ENCODE data around the gene GDI1. TPM values are rescaled to one million over a fixed set of nuclear protein-coding genes. Genes with fewer than 3 reads are reported as not detected.
A peak's percentile ranks its signal among the peaks of the same experiment; 100 is the strongest.

GDI1 gene
- polyA plus RNA-seq, 2 of the 4 experiments (the other 2 are of a cell fraction): 124 to 128 TPM

DNA sequence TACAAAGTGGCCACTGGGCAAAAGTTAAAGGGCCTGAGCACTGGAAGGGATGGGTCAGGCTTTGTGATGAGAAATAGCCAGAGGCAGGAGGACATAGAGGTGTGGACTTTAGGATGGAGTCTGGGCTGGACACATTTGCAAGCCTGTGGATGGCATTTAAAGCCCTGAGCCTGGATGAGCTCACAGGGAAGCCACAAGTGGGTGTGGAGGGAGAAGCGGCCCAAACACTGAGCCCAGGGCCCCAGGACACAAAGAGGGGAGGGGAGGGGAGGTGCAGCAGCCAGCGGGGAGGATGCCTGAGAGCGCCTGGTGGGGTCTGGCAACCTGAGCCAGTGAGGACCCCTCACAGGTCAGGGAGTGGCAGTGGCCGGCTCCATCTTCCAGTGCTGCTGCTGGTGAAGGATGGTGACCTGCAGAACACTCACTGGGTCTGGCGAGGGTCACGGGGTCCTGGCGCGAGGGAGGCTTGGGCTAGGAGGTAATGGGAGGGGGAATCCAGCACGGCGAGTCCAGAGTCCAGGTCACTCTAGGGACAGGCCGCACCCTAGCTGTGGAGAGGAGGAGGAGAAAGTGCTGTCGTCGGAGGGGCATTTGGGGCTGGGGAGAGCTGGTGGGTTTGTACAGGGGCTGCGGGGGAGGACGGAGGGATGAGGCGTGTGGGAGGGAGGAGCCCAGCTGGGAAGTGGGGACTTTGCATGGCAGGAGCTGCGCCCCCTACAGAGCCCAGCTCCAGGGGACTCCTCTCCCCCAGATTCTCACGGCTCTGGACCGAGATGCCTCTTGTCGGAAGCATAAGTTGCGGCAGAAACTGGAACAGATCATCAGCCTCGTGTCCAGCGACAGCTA lies 35.1 kb downstream of the GDI1 start:
- no peaks in the 10 kb centered on the region for H3K9me3 ChIP-seq
- DNase-seq (ENCODE audit: low read depth in 1 of 2, low spot score in 1 of 2) (no peak), ATAC-seq (0 out of 6 replicates have a peak, but pooled peaks of 1 of the 2 experiments have one; percentile 15), FAIRE-seq (no peak)
- no peaks in the 10 kb centered on the region for H3K4me1 ChIP-seq
- 92% methylated on average over 21 of the region's 23 CpGs for WGBS (ENCODE audit: missing lambda C conversion rate)
- CTCF ChIA-PET: no interaction called here
- TF ChIP-seq HDAC2 (IDR thresholded peaks at IDR 0.05) (no peak), PHF8 (IDR thresholded peaks at IDR 0.05; ENCODE audit: borderline replicate concordance, low read depth) (no peak), BHLHE40 (IDR thresholded peaks at IDR 0.05; ENCODE audit: low read depth, low read length) (no peak), SREBF2 (IDR thresholded peaks at IDR 0.05) (no peak), CHD2 (IDR thresholded peaks at IDR 0.05; ENCODE audit: low read length, partially characterized antibody) (no peak), SMC3 (IDR thresholded peaks at IDR 0.05) (no peak), HOXB13 (CRISPR knock-in tag; IDR thresholded peaks at IDR 0.05; ENCODE audit: low read depth) (no peak), FOSL2 (IDR thresholded peaks at IDR 0.05) (no peak), FOSL2 (CRISPR knock-in tag; IDR thresholded peaks at IDR 0.05) (no peak), CBX8 (IDR thresholded peaks at IDR 0.05) (no peak), ESRRA (IDR thresholded peaks at IDR 0.05; ENCODE audit: borderline replicate concordance, low read length) (no peak), HOXA7 (CRISPR knock-in tag; IDR thresholded peaks at IDR 0.05) (no peak)
- TF ChIP-seq, protein P1, sequence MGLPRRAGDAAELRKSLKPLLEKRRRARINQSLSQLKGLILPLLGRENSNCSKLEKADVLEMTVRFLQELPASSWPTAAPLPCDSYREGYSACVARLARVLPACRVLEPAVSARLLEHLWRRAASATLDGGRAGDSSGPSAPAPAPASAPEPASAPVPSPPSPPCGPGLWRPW (IDR thresholded peaks at IDR 0.05): no peak
- POLR2A ChIA-PET: no interaction called here
- H3K4me2 ChIP-seq: no peak overlapping the region
- no peak overlapping the region for H3K27ac ChIP-seq
- no peak overlapping the region for H3K4me3 ChIP-seq

DNA sequence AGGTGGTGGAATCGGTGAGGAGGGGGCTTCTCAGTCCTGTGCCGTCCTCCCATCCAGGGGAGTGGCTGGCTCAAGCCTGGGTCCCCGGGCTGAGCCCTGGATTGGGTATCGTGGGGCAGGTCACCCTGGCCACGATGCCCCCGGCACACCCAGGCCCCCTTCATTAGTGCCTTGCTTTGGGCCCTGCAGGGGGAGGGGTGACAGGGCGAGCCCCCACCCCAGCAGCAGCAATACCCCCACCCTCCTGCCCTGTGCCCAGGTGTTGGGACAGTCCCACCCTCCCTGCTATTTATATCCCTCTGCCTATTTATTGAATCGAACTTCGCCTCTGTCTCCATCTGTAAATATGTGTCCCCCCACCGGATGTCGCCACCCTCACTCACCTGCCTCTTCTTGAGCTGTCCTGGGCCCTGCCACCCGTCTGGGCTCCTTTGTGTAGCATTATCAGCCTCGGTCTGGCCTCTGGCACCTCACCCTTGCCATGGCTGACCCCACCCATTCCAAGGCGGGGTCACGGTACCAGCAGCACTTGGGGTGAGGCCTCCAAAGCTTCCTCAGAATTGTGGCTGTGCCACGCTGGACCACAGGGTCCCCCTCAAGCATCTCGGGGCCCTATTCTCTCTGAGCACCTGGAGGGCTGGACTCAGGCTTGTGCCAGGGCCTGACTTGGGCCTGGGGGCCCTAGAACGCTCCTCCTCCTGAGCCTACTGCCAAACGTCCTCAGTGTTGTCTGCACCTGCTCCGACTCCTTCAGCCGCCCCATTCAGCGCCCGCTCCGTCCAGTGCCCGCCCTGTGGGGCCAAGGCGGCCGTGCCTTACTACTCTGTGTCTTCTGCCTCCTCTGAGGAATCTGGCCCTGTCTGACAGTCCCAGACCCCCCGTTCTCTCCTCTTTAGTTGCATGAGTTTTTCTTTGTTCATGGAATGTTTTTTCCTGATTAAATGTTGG lies 36.0 kb downstream of the GDI1 start:
- Histone ChIP-seq H3K27ac (no peak overlapping the region), H3K4me3 (no peak overlapping the region), H3K4me1 (peaks cover 3% of the 10 kb centered on the region; the same call in 1 of the 3 replicates), H3K4me2 (no peak overlapping the region), H3K9me3 (no peaks in the 10 kb centered on the region)
- ChIA-PET CTCF (no interaction called here), POLR2A (no interaction called here)
- DNase-seq (ENCODE audit: low read depth in 1 of 2, low spot score in 1 of 2) (no peak), ATAC-seq (peak in 1 of 2 experiments; percentile 18; a peak in 2 of 6 replicates), FAIRE-seq (no peak)
- TF ChIP-seq EHF (CRISPR knock-in tag; IDR thresholded peaks at IDR 0.05) (no peak), CBX2 (IDR thresholded peaks at IDR 0.05; ENCODE audit: borderline replicate concordance, low read depth) (no peak), TP53 (CRISPR knock-in tag; IDR thresholded peaks at IDR 0.05) (no peak), HEYL (CRISPR knock-in tag; IDR thresholded peaks at IDR 0.05) (no peak), NR3C1 (IDR thresholded peaks at IDR 0.05) (no peak), ESRRA (IDR thresholded peaks at IDR 0.05; ENCODE audit: borderline replicate concordance, low read length) (no peak), RAD21 (conservative IDR thresholded peaks at IDR 0.05 in 1 of 2, IDR thresholded peaks at IDR 0.05 in 1 of 2) (no peak), JUNB (IDR thresholded peaks at IDR 0.05) (no peak), TFCP2L1 (CRISPR knock-in tag; IDR thresholded peaks at IDR 0.05) (no peak), CBX8 (IDR thresholded peaks at IDR 0.05) (no peak), CEBPB (IDR thresholded peaks at IDR 0.05) (no peak), GATA3 (IDR thresholded peaks at IDR 0.05; ENCODE audit: borderline replicate concordance) (no peak), RARB (CRISPR knock-in tag; IDR thresholded peaks at IDR 0.05) (no peak), PHF8 (IDR thresholded peaks at IDR 0.05; ENCODE audit: borderline replicate concordance, low read depth) (no peak), FOSB (CRISPR knock-in tag; IDR thresholded peaks at IDR 0.05) (no peak), NPAS2 (CRISPR knock-in tag; IDR thresholded peaks at IDR 0.05; ENCODE audit: borderline replicate concordance) (no peak), ZC3H11A (IDR thresholded peaks at IDR 0.05) (no peak), JUN (IDR thresholded peaks at IDR 0.05) (no peak), ZNF302 (CRISPR knock-in tag; IDR thresholded peaks at IDR 0.05) (no peak)
- WGBS (ENCODE audit: missing lambda C conversion rate): 78% methylated on average over 21 of the region's 28 CpGs
